ENCODE results near the gene TCP11L2. TPM values are rescaled to one million over a fixed set of nuclear protein-coding genes. Genes with fewer than 3 reads are reported as not detected.

TCP11L2 gene
- total and polyA plus RNA-seq, 9 of the 15 experiments (the other 6 are each of a cell fraction or from before 2014, with no cell fraction given), result 0.39 to 4.5 (median 1.3) TPM

- no peak for TF ChIP-seq CREB1 (IDR thresholded peaks at IDR 0.05)
- TF ChIP-seq CREB1 (CRISPR knock-in tag; IDR thresholded peaks at IDR 0.05), result no peak
- TF ChIP-seq SAFB2 (IDR thresholded peaks at IDR 0.05; ENCODE audit: borderline replicate concordance, low read depth, low read length, severe bottlenecking), result no peak
- no peak for TF ChIP-seq KLF13 (tag; IDR thresholded peaks at IDR 0.05; ENCODE audit: borderline replicate concordance, low read depth)
- no peak for TF ChIP-seq NONO (IDR thresholded peaks at IDR 0.05; ENCODE audit: low read depth in 2 of 2, low read length in 1 of 2)
- no peak for TF ChIP-seq KDM1A (IDR thresholded peaks at IDR 0.05)
- TF ChIP-seq ZSCAN32 (CRISPR knock-in tag; IDR thresholded peaks at IDR 0.05), result no peak
- no peak for TF ChIP-seq RBBP5 (IDR thresholded peaks at IDR 0.05; ENCODE audit: borderline replicate concordance, insufficient read depth, low read length, poor library complexity, severe bottlenecking)
Observed at GRCh38 chr12:106309671-106310505, 7.4 kb downstream of the TCP11L2 start (continued).

GRCh38 chr12:106310687-106311086, 8.2 kb downstream of the TCP11L2 start:
- Histone ChIP-seq H3K36me3 (ENCODE audit: control insufficient read depth, insufficient read depth, low read length) (no peaks in the 10 kb centered on the region), H3K27ac (ENCODE audit: extremely low read depth, low read depth, low read length) (no peak overlapping the region), H3K9me1 (ENCODE audit: control insufficient read depth, insufficient read depth, low read length) (no peaks in the 10 kb centered on the region), H3K4me3 (no peak overlapping the region), H4K20me1 (replicated peaks; ENCODE audit: control insufficient read depth, insufficient read depth, low read length) (no peaks in the 10 kb centered on the region), H3K9ac (ENCODE audit: insufficient read depth in 1 of 2, low read depth in 2 of 2, low read length in 2 of 2) (no peak overlapping the region), H3K9me3 (replicated peaks; ENCODE audit: control insufficient read depth, insufficient read depth, low read depth, low read length) (no peaks in the 10 kb centered on the region), H2AFZ (ENCODE audit: low read depth, low read length) (no peak overlapping the region), H3K79me2 (ENCODE audit: control insufficient read depth, insufficient read depth, low read length) (no peaks in the 10 kb centered on the region), H3K4me2 (ENCODE audit: insufficient read depth, low read length) (no peak overlapping the region), H3K4me1 (replicated peaks in 1 of 2; ENCODE audit: control insufficient read depth in 2 of 2, insufficient read depth in 2 of 2, low read length in 2 of 2) (0 out of 5 replicates have a peak, but pooled peaks cover 0 to 6% of the 10 kb centered on the region in 2 experiments), H3K27me3 (ENCODE audit: control insufficient read depth in 2 of 2, insufficient read depth in 2 of 2, low read length in 2 of 2) (peaks cover 12% of the 10 kb centered on the region in 2 experiments; a peak in 3 of 5 replicates)
- intact Hi-C loops (cut with micrococcal nuclease) (no loop called here), in situ Hi-C loops (cut with MboI) (no loop called here)
- ChIA-PET CTCF (ENCODE audit: low intra/inter-chr PET ratio) (no interaction called here), POLR2A (no interaction called here)
- DNase-seq (ENCODE audit: extremely low read depth in 1 of 4, low spot score in 3 of 4) (no peak), ATAC-seq (peak; percentile 62; the same call in 1 of the 3 replicates), FAIRE-seq (no peak)
- 26% methylated on average over 5 of the region's 5 CpGs for WGBS (ENCODE audit: insufficient coverage, low coverage, missing lambda C conversion rate)
- TF ChIP-seq, protein P1, sequence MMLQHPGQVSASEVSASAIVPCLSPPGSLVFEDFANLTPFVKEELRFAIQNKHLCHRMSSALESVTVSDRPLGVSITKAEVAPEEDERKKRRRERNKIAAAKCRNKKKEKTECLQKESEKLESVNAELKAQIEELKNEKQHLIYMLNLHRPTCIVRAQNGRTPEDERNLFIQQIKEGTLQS (IDR thresholded peaks at IDR 0.05), result peak; percentile 62
- TF ChIP-seq, protein P1 (CRISPR knock-in tag; conservative IDR thresholded peaks at IDR 0.05), result no peak
- TF ChIP-seq GMEB1 (CRISPR knock-in tag; IDR thresholded peaks at IDR 0.05), result no peak
- peak; percentile 33; the same call in 1 of the 2 replicates for TF ChIP-seq JUND (IDR thresholded peaks at IDR 0.05; ENCODE audit: borderline replicate concordance, low read depth, low read length)
- no peak for TF ChIP-seq JUND (tag; IDR thresholded peaks at IDR 0.05; ENCODE audit: borderline replicate concordance, low read depth, low read length)
- no peak for TF ChIP-seq SUPT5H (IDR thresholded peaks at IDR 0.05)
- TF ChIP-seq CCAR2 (IDR thresholded peaks at IDR 0.05; ENCODE audit: low read depth, low read length), result no peak
- BruUV-seq (replicated peaks), result no TSS peak
